Hematopoietic multipotent progenitor cell treated with erythropoietin and hydrocortisone succinate and interleukin-3 and kit ligand, for 15 days (in vitro differentiated cells): ENCODE data around the gene PEX11G.
"Not testable (repeated sequence)": the region's sequence is repeated elsewhere in the genome, so short reads cannot be mapped to it uniquely, and the experiment has no call there.

Experiments used
- DNase-seq: peaks from one replicate; pipeline ENCODE4 v3.0.0-alpha.2; 2015; ENCODE audit warnings: low spot score

Gene PEX11G

DNA sequence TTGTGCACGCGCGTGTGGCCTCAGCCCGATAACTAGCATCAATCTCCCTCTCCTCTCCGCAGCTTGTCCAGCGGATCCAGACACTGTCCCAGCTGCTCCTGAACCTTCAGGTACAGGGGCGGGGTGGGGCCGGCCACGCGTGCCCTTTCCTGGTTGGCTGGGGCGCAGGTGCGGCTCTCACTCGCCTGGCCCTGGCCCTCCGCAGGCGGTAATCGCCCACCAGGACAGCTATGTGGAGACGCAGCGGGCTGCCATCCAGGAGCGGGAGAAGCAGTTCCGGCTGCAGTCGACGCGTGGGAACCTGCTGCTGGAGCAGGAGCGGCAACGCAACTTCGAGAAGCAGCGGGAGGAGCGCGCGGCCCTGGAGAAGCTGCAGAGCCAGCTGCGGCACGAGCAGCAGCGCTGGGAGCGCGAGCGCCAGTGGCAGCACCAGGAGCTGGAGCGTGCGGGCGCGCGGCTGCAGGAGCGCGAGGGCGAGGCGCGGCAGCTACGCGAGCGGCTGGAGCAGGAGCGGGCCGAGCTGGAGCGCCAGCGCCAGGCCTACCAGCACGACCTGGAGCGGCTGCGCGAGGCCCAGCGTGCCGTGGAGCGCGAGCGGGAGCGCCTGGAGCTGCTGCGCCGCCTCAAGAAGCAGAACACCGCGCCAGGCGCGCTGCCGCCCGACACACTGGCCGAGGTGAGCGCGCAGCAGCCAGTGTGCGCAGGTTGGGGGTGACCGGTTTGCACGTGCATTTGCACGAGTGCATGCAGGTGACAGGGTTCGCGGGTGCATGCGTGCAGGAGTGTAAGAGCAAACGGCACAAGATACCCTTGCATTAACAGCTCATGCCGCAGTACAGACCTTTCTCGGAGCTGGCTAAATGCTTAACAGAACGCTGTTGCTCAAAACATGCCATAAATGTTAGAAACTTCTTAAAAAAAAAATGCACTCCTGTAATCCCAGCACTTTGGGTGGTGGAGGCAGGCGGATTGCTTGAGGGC lies 21.5 kb downstream of the PEX11G start:
- no peak for DNase-seq

DNA sequence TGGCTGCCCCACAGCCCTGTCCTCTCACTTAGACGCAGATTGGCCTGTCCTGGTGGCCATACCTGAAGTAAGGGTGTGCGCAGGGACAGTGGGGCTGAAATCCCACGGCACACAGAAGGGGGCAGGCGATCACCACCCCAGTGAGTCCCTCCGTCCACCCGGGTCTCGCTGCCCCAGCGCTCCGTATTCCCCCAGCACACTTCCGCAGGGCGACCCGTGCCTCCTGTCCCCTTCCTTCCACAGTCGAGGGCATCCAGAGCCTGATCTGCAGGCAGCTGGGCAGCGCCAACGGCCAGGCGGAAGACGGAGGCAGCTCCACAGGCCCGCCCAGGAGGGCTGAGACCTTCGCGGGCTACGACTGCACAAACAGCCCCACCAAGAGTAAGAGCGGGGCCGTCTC lies 25.3 kb downstream of the PEX11G start:
- no peak for DNase-seq

DNA sequence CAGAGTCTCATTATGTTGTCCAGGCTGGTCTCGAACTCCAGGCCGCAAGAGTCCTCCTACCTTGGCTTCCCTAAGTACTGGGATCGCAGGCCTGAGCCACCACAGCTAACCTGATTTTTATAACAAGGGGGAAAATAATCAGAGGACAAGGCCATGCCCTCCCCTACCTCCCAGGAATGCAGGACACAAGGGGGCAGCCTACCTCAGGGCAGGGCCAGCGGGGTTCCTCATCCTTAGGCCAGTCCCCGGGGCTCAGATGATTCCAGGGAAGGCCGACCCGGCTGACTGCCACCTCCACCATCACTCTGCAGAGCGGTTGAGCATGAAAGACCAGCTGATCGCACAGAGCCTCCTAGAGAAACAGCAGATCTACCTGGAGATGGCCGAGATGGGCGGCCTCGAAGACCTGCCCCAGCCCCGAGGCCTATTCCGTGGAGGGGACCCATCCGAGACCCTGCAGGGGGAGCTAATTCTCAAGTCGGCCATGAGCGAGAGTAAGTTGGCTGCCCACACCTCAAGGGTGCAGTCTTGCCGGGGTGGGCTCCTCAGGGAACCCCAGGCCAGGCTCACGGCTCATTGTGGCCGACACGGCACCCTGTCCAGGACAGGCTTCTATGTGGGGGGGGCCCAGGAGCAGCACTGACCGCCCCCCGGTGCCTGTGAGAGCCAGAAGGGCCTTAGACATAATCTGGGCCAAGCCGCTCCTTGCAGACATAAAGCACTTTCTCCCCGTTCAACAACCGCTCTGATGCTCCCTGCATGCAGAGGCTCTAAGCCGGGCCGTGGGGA lies 26.8 kb downstream of the PEX11G start:
- no peak for DNase-seq

DNA sequence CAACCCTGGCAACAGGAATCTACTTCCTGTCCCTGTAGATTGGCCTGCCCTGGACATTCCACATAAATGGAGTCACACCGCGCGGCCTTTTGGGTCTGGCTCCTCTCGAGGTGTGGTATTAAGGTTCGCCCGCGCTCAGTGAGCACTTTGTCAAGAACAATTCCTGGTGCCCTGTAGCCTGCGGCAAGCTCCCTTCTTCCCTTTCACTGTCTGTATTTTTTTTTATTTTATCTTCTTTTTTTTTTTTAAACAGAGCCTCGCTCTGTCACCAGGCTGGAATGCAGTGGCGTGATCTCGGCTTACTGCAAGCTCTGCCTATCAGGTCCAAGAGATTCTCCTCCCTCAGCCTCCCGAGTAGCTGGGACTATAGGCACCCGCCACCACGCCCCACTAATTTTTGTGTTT lies 28.3 kb downstream of the PEX11G start:
- no peak for DNase-seq

DNA sequence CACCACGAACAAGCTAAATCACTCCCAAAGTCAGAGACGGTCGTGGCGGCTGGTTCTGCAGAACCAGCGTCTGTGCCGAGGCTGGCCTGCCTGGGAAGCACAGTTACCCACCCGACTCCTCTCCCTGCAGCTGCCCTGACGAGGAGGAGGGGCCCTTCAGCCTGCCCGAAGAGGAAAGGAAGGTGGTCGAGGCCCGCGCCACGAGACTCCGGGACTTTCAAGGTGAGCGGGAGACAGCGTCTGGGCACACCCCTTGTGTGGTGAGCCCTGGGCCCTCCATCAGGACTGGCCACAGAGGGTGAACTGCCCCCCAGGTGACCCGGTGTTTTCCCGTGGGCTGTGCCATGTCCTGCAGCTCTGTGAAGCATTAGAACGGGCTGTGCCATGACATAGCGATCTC lies 29.1 kb downstream of the PEX11G start:
- DNase-seq = no peak

DNA sequence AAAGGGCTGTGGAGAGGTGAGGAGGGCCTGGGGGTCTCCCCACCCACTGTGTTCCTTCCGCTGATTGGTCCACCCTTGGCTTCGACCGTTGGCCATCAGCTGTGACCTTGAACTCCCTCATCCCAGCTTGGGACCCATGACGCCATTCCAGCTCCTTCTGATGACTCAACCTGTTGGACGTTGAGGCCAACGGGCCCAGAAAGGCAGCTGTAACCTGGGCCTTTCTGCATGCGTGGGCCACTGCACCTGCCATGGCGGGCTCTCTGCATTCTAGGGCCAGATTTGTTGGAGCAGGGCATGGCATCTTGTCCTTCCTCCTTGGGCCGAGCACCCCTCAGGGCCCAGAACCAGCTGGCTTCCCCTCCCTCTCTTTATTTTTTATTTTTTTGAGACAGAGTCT lies 30.2 kb downstream of the PEX11G start:
- no peak for DNase-seq

DNA sequence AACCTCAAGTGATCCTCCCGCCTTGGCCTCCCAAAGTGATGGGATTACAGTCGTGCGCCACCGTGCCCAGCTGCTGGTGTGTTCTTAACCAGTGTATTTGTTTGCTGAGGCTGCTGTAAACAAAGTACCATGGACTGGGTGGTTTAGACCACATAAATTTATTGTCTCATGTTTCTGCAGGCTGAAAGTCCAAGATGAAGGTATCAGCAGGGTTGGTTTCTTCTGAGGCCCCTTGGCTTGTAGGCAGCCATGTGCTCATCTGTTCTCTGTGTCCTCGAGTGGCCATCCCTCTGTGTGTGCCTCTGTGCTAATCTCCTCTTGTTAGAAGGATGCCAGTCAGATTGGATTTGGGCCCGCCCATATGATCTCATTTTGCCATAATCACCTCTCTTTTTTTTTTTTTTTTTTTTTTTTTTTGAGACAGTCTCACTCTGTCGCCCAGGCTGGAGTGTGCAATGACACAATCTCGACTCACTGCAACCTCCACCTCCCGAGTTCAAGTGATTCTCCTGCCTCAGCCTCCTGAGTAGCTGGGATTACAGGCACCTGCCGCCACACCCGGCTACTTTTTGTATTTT lies 31.8 kb downstream of the PEX11G start:
- DNase-seq = no peak

DNA sequence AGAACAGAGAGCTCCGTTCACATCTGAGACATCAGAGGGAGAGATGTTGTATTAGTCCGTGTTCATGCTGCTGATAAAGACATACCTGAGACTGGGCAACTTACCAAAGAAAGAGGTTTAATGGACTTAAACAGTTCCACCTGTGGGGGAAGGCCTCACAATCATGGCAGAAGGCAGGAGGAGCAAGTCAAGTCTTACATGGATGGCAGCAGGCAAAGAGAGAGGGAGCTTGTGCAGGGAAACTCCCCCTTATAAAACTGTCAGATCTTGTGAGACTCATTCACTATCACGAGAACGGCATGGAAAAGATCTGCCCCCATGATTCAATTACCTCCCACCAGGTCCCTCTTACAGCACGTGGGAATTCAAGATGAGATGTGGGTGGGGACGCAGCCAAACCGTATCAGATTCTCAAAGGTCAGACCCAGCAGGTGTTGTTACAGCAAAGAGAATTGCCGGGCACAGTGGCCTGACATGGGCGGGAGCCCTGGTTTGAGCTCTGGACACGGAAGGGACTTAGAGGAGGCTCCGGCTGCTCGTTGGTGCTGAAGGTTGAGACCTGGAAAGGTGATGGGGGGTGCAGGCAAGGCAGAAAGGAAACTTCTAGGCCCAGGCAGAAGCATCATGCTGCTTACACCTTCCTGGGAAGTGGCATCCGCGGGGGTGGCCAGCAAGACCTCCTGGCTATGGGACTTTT lies 33.1 kb downstream of the PEX11G start:
- DNase-seq = no peak

DNA sequence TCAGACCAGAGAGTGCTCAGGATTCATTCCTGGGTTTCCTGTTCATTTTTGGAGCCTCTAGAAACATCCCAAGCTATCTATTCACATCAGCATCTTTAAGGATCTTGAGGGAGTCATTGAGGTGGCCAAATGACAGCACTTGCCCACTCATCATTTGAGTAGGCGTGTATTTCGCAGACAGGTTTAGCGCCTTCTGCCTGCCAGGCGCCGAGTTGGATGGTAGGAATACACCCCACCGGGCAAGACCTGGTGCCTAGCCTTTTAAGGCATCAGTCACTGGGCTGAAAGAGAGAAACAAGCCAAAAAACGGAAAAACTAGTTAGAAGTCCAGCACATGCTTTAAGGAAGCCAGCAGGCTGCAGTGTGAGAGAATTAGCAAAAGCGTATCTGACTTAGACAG lies 33.8 kb downstream of the PEX11G start:
- no peak for DNase-seq

DNA sequence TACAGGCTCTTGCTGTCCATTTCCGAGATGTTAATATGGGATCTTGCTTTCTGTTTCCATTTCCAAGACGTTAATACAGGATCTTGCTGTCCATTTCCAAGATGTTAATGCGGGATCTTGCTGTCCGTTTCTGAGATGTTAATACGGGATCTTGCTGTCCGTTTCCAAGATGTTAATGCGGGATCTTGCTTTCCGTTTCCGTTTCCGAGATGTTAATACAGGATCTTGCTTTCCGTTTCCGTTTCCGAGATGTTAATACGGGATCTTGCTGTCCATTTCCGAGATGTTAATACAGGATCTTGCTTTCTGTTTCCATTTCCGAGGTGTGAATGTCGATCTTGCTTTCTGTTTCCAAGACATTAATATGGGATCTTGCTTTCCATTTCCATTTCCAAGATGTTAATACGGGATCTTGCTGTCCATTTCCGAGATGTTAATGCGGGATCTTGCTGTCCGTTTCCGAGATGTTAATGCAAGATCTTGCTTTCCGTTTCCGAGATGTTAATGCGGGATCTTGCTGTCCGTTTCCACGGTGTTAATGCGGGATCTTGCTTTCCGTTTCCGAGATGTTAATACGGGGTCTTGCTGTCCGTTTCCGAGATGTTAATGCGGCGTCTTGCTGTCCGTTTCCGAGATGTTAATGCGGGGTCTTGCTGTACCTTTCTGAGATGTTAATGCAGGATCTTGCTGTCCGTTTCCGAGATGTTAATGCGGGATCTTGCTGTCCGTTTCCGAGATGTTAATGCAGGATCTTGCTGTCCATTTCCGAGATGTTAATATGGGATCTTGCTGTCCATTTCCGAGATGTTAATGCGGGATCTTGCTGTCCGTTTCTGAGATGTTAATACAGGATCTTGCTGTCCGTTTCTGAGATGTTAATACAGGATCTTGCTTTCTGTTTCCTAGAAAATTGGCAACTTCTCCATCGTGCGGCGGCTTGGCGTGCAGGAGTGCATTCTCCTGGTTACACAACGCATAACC lies 38.3 kb downstream of the PEX11G start:
- DNase-seq = peak; percentile 24

DNA sequence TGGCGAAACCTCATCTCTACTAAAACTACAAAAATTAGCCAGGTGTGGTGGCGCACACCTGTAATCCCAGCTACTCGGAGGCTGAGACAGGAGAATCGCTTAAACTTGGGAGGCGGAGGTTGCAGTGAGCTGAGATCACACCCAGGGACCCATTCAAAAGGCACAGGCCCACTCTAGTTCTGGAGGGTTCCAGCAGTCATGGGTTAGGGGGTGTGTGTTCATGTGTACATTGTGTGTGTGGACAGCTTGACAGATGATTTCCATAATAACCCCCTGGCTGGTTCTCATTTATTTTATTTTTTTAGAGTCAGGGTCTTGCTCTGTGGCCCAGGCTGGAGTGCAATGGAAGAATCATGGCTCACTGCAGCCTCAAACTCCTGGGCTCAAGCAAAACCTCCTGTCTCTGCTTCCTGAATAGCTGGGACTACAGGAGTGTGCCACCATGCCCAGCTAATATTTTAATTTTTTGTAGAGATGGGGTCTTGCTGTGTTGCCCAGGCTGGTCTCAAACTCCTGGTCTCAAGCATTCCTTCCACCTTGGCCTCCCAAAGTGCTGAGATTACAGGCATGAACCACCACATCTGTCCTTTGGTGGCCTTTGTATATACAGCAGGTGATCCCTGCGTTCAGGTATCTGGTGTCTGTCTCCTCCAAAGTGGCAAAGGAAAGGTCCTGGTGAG lies 39.3 kb downstream of the PEX11G start:
- not testable (repeated sequence) for DNase-seq

DNA sequence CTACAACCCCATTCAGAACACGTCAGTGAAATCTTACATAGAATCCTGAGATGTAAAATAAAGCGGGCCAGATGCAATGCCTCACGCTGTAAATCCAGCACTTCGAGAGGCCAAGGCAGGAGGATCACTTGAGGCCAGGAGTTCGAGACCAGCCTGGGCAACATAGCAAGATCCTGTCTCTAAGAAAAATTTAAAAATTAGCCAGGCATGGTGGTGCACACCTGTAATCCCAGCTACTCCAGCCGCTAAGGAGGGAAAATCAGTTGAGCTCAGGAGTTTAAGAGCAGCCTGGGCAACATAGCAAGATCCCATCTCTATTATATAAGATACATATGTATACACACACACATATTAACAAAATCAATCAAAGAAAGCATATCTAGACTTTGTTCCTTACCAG lies 41.2 kb downstream of the PEX11G start:
- DNase-seq = no peak

DNA sequence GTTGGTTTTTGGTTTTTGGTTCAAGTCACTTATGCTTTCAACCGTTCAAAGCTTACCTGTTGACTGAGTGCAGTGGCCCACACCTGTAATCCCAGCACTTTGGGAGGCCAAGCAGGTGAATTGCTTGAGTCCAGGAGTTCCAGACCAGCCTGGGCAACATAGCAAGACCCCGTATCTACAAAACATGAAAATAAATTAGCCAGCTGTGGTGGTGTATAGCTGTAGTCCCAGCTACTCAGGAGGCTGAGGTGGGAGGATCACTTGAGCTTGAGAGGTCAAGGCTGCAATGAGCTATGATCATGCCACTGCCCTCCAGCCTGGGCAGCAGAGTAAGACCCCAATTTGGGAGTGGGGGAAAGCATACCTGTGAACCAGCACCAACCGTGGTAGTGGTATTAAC lies 43.7 kb downstream of the PEX11G start:
- no peak for DNase-seq

DNA sequence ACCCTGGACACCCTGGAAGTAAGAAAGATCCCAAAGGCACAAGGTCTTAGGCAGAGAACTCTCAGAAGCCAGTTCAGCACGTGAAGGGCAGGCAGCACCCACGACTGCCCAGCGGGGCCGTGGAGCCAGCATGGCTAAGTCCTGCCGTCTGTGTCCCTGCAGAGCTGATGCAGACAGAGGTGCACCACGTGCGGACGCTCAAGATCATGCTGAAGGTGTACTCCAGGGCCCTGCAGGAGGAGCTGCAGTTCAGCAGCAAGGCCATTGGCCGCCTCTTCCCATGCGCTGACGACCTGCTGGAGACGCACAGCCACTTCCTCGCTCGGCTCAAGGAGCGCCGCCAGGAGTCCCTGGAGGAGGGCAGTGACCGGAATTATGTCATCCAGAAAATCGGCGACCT lies 44.8 kb downstream of the PEX11G start:
- DNase-seq = no peak

DNA sequence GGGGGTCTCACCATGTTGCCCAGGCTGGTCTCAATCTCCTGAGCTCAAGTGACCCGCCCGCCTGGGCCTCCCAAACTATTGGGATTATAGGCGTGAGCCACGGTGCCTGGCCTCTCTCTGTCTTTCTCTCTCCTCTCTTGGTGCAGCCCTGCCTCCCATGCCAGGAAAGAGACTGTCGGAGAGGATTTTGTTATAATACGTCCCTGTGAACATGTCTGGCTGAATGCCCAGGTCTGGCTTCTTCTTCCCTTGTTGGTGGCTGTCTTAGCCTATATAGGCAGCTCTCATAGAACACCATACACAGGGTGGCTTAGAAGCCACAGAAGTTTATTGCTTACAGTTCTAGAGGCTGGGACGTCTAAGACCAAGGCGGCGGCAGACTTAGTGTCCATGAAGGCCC lies 46.4 kb downstream of the PEX11G start:
- DNase-seq = no peak

DNA sequence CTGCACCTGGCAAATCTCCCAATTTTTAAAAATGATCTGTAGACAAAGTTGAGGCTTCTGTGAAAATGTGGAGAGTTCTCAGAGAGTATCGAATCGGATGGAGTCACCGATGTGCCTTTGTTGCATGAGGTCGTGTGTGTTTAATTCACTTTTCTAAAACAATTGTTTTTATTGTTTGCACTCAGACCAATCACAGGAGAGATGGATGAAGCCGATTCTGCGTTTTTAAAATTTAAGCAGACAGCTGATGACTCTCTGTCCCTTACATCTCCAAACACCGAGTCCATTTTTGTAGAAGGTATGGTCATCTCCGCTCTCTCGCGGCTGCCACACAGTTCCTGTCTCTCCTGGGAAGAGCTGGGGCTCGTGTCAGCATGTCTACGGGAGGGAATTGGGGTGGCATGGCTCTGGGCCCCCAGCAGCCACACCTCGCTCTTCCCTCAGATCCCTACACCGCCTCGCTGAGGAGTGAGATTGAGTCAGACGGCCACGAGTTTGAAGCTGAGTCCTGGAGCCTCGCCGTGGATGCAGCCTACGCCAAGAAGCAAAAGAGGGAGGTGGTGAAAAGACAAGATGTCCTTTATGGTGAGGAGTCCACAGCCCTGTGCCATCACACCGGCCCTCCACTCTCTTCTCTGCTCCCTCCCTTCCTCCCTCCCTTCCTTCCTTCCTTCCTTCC lies 47.2 kb downstream of the PEX11G start:
- DNase-seq = no peak

DNA sequence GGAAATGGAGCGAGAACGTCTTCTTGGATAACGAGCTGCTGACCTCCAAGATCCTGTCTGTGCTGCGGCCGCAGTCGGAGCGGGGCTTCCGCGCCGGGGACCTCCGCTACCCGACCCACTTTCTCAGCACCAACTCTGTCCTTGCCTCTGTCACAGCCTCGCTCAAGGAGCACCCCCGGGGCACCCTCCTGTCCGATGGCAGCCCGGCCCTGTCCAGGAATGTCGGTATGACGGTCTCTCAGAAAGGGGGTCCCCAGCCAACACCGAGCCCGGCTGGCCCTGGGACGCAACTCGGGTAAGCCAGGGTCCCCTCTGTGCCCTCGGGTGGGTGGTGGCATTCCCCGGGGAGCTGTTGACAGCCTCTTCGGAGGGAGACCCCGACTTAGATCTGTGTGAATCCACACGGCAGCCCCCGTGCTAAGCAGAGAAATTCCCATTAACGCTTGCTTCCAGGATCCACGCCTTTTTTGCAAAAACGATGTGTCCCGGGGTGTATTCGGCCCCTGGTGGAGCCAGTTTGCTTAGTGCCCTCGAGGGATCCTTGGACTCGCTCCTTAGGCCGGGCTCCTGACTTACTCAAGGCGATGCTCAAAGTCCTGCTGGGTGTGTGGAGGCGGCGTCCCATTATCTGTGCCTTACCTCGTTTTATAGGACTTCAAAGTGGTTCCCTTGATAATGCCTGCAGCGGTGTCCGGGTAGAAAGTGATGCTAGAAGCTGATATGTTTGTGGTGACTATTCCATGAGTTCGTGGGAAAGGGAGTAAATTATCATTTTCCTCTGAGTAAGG lies 48.5 kb downstream of the PEX11G start:
- no peak for DNase-seq

DNA sequence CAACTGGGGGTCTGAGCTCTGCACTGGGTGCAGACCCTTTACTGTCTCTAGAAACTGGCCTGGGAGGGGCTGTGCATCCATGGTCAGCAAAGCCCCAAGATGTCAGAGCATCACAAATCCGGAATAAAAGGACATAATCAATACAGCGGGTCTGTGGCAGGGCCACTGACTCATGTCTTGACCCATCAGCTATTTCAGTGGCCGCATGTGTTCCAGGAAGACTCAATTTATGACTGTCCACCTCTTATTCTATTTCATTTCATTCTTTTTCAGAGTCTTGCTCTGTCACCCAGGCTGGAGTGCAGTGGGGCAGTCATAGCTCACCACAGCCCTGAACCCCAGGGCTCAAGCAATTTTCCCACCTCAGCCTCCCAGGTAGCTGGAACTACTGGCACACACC lies 53.2 kb downstream of the PEX11G start:
- DNase-seq = no peak

DNA sequence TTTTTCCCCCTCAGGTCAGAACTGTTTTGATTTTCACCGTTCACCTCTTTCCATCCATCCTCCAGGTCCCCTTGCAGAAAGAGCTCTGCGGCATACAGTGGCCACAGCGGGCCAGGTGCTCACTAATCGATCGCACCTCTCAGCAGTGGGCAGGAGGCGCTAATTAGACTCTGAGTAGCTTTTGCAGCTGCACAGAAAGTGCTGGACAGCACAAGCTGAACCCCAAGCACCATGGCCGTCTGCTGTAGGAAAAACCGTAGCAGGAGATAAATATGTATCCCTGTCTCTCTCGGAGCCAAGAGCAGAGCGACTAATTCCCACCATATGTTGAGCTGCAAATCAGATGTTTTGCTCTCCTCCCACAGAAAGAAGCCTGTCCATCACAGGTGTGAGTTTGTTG lies 54.4 kb downstream of the PEX11G start:
- no peak for DNase-seq
